CD4-positive, alpha-beta T cell treated with Interleukin-12 subunit alpha and Interleukin-12 subunit beta, for 1 hour (primary cell): ENCODE measurements around the gene MOGAT3.
A peak's percentile ranks its signal among the peaks of the same experiment; 100 is the strongest.

ENCODE experiments used
- DNase-seq: peaks from one replicate; pipeline ENCODE4 v3.0.0-alpha.2; 2020

Gene MOGAT3

DNA sequence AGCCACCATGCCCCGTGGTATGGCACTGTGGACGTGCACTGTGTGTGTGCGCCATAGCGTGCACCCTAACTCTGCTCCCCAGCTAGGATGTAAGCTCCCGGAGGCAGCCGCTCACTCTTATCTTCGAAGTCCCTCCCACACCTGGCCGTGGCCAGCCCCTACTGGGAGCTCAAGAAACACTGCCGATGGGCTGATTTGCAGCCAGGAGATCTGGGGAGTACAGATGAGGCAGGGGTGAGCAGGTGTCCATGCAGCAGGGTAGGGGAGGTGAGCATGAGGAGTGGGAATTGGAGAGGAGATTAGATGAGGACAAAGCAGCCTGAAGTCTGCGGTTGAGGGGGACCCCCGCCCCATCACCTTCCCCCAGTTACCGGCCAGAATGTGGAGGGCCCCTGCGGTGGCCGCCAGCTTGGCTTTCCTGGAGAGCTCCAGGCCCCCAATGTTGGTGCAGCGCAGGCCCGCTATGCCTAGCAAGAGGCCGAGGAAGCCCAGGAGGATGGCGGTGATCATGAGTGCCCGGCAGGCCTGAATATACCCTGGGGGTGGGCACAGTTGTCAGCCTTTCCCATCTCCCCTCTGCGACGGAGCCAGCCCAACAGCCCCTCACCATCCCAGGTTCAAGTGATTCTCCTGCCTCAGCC, 33.2 kb upstream of the MOGAT3 start:
- DNase-seq = no peak

DNA sequence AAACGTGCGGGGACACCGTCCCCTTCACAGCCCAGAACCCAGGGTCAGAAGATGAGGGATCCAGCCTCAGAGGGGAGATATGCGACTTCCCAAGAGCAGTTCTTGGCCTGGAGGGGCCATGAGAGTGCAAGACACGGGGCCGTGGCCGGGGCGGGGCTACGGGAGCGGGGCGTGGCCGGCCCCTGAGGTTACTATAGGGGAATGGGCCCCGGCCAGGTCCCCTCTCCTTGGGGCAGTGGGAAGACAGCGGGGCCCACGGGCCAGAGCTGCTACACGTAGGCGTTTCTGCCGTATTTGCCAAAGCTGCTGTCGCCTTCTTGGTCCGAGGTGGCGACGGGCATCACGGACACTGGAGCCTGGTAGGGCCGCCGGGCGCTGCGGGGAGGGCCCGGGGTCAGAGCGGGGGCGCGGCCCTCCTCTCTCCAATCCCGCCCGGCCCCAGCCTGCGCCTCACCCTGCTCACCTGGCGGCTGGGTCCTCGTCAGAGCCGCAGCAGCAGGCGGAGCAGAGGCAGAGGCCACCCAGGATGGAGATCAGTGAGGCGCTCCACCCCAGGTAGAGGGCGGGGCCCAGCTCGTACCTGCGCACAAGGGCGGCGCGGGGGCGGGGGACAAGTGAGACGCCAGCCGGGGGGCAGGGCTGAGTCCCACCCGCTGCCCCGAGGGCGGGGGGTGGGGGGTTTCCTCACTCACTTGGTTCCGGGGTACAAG, 31.5 kb upstream of the MOGAT3 start:
- no peak for DNase-seq

DNA sequence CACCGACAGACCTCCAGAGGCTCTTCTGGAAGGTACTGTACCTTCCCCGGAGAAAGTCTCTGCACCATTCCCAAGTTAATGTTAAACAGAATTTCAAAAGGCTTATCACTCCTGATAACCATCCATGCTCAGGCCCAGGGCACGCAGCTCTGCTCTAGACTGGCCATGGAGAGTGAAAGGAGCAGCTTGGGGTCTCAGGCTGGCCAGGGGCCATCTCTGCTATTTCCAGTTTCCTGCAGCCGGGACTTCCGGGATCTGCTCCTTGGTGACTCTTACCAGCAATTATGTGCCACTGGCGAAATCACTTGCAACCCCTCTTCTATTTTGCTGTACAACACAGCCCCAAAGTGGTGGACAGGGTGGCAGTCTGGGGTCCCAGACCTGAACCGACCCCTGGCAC, 30.8 kb upstream of the MOGAT3 start:
- no peak for DNase-seq

DNA sequence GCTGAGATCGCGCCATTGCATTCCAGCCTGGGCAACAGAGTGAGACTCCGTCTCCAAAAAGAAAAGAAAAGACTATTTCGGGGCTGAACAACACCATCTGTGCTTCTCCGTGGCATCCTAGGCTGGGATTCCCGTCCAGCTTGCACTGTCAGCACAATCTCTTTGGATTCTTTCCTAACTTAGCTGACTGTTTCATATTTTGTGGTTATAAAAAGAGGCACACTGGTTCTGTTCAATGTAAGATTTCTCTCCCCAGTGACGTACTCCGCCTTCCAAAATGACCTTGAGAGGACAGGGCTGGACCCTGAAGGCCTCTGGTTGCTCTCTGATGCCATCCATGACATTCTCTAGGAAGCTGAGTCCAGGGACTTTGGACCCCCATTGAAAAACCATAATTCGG, 25.9 kb upstream of the MOGAT3 start:
- DNase-seq = no peak

DNA sequence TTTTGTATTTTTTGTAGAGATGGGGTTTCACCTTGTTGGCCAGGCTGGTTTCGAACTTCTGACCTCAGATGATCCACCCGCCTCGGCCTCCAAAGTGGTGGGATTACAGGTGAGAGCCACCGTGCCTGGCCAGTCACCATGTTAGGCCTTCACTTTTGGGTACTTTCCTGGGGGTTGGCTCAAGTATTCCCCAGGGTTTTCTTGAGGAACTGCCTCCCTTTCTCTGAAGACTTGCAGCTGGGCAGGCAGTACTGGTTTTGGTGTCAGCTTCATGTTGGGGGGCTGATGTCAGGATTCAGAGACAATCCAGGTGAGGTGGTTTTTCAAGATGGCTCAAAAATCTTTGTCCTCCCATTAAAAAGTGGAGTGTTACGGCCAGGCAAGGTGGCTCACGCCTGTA, 24.8 kb upstream of the MOGAT3 start:
- no peak for DNase-seq

DNA sequence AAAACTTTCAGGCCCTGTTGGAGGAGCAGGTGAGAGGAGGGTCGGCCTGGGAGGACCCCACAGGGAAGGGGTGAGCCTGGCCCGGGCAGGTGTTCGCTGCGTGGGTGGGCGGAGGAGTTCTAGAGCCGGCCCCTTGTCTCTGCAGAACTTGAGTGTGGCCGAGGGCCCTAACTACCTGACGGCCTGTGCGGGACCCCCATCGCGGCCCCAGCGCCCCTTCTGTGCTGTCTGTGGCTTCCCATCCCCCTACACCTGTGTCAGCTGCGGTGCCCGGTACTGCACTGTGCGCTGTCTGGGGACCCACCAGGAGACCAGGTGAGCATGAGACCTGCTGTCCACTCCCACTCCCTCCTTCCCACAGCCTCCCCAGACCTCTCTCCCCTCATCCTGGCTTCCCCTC, 22.7 kb upstream of the MOGAT3 start:
- no peak for DNase-seq

DNA sequence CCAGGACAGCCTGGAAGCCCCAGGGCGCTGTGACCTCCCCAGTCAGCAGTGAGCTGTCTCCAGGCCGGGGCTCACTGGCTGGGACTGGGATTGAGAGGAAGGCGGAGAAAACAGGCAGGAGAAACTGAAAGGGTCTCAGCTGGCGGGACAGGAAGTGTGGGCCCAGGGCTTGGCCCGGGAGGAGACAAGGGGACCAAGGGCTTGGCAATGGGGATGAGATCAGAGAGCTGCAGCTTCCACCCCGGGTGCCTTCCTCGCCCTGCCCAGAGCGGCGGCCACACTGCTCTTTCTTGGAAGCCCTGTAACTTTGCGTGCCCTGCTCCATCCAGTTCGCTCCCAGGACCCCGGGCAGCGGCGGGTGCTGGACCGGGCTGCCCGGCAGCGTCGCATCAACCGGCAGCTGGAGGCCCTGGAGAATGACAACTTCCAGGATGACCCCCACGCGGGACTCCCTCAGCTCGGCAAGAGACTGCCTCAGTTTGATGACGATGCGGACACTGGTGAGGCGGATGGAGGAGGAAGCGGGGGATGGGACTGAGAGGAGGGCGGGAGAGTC, 21.5 kb upstream of the MOGAT3 start:
- no peak for DNase-seq

DNA sequence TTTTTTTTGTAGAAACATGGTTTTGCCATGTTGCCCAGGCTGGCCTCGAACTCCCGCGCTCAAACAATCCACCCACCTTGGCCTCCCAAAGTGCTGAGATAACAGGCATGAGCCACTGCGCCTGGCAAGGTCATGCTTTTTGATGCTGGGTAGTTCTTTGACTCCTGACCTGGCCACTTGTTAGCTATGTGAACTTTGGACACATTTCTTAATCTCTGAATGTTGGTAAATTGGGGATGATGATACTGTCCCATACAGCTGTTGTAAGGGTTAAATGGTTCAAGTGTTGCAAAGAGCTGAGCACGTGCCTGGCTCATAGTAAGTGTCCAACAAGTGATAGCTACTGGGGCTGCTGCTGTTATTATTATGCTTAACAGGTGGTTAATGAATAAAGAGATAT, 19.5 kb upstream of the MOGAT3 start:
- DNase-seq = no peak

DNA sequence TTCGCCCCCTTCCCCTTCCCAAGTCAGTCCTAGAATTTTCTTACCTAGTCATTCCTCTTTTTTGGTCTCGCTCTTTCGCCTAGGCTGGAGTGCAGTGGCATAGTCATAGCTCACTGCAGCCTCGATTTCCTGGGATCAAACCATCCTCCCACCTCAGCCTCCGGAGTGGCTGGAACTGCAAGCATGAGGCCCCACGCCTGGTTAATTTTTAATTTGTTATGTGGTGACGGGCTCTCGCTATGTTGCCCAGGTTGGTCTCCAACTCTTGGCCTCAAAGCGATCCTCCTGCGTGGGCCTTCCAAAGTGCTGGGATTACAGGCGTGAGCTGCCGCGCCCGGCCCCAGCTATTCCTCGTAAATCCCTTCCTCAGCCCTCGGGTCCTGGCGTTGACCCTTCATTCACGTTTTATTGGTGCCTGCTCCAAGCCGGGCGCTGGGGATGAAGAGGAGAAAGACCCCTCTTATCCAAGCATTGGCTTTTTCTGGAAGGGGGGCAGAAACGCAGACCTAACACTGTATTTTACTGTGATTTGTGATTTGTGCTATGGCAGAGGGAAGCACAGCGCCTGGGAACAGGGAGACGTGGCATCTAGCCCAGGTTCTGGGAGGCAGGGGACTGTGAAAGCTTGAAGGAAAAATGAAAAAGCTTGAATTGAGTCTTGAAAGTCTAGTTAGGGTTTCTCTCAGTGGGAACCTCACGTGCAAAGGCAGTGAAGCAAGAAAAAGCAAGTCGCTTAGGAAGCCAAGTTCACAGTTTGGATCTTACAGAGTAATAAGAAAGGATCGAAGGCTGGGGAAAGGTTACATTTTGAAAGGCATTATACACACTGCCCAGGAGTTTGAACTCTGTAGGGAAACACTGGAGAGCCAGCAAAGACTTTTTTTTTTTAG, 17.6 kb upstream of the MOGAT3 start:
- no peak for DNase-seq

DNA sequence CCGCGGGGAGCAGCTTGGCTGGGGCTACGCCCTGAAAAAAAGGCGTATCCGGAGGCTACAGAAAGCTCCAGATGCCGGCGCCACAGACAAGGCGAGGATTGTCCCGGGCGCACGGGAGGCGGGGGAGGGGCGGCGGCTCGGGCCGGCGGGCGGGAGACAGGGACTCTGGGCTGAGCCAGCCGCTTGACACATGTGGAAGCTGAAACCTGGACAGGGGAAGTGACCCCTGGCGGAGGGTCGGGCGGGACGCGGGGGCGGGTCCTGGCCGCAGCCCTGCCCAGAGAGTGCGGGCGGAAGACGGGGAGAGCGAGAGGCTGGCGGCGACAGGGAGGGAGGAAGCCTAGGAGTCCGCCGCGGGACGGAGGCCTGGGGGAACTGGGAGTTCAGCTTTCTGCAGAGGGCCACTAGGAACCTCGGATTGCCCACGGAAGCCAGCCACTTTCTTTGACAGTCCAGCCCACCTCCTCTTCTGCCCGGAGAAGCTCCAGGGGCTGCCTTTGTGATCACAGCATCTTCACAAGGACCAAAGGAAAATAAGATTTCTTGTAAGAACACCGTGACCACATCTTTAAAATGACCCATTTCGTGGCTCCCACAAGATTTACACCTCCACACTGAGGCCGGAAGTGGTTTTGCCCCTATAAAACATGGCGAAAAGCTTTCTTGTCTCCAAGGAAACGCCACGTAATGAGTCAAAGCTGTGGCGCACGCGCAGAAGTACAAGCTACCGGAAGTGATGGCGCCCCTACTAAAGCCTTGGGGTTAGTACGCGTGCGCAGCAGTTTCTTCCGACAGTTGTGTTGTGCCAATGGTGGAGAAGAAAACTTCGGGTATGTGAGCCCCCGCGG, 16.8 kb upstream of the MOGAT3 start, which contains the start of the genes PLOD3 and ZNHIT1:
PLOD3 (minus strand) TSS at position 194 of the 848 bp plus-strand sequence. CDS start 307 bp downstream, outside the sequence.
ZNHIT1 (plus strand) TSS at position 778 of the 848 bp plus-strand sequence; CDS start at position 809, 31 bp downstream.
- peak; percentile 97 for DNase-seq

DNA sequence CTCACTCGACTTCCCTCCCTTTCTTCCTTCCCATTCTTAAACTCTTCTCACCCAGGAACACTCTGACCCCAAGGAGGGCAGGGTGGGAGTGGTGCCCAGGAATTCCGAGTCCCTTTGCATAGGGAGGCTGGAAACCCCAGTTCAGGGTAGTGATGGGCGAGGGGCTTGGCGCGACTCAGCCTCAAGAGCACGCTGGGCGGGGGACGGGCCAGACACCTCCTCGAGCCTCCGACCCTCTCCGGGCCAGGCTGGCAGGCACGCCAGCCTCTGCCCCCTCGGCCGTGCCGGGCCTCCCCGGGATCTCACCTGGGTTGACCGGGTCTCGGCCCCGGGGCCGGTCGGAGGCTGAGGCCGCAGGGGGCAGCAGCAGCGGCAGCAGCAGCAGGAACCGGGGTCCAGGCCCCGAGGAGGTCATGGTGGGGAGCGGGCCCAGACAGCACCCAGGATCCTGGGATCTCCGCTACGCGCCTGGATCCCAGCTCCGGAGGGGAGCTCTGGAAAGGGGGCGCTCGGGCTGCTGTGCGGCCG, 16.1 kb upstream of the MOGAT3 start:
- DNase-seq = no peak

DNA sequence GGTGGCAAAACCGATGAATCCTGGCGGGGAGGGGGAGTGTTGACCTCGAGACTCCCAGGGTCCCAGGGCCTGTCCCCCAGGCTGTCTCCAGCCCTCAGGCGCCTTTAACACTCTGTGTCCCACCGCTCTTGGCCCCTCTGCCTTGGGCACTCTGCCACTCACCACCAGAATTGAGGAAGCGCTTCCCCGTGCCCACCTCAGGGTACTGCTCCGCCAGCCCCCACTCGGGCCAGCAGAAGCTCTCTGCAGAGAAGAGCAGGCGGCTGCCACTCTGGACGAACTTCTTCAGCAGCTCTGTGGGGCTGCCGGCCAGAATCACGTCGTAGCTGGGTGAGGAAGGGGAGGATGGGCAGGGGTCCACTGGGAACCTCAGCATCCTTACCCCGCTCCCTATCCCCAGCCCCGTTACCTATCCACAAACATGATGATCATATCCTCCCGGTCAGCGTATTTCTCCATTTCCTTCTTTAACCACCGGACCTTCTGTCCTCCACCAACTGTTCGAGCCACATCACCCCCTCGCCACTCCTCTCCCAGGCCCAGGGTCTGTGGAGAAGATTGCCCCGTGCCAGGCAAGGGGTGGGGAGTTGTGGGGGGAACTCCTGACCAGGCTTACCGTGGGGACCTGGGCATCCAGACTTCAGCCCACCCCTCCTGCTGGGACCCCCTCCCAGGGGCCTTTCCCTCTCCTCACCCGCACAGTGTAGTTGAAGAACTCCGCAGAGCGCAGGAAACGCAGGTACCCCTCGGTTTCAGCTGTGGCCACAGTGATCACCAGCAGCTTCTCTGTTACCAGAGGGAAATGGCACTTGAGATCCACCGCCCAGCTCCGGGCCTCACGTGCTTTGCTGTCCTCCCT, 15.4 kb upstream of the MOGAT3 start:
- DNase-seq = no peak

DNA sequence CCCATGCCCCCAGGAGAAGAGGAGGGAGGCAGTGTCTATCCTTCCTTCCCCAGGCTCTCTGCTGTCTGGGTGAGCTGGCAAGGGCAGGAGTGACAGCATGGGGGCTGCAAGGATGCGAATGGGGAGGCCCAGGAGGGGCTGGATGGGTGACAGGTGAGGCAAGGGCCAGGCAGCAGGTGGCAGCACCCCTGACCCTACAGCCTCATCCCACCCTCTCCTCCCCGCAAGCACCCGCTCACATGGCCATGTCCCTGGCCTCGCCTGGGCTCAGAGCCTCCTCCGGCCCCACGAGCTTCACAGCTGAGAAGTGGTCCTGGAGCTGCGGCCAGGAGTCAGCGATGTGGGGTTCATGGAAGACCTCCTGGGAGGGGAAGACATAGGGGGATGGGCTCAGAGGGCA, 11.2 kb upstream of the MOGAT3 start:
- no peak for DNase-seq

DNA sequence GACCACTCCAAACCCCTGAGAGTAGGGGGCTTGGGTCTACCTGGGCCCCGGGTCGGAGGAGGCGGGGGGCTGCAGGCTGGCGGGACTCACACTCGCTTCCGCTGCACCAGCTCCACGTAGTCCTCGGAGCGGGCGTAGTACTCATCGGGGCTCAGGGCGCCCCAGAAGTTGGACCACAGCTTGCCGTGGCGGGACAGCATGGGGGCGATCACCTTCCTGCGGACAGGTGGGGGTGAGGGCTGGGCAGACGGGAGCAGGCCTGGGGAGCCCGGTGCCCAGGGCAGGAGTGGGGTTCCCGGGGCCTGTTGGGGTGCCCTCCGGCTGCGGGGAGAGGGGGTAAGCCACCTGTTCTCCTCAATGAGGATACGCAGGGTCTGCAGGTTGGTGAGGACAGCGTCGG, 10.7 kb upstream of the MOGAT3 start:
- DNase-seq = no peak

DNA sequence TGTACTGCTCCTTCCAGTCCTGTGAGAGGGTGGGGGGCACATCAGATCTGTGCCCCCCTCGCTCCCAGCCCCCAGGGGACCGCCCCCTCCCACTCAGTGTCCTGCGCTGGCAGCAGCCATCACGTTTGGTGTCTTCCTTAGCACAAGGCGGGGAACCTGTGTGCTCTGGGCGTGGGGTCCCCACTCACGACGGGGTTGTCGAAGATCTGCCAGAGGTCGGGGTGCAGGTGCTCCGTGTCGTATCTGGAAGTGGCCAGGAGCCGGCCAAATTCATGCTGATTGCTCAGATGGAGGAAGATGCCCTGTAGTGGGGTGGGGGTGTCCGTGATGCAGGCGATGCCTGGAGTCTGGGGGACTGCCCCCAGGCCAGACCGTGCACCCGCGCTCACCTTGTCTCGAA, 9.3 kb upstream of the MOGAT3 start:
- no peak for DNase-seq

DNA sequence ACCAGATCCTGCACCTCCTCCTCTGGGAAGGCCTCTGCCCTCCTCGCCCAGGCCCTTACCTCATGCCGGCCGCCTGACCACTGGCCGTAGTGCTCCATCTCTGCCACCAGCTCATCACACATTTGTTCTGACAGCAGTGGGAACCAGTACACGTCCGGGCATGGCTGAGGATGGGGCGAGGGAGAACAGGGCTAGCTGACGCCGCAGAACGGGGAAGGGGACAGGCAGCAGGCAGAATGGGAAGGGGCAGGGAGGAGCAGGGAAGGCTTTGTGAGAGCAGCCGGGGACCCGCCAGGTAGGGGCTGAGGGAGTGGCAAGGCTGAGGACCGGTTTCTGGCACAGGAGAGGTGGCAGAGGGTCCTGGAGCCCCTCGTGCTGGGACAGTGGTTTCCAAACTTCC, 8.0 kb upstream of the MOGAT3 start:
- no peak for DNase-seq

DNA sequence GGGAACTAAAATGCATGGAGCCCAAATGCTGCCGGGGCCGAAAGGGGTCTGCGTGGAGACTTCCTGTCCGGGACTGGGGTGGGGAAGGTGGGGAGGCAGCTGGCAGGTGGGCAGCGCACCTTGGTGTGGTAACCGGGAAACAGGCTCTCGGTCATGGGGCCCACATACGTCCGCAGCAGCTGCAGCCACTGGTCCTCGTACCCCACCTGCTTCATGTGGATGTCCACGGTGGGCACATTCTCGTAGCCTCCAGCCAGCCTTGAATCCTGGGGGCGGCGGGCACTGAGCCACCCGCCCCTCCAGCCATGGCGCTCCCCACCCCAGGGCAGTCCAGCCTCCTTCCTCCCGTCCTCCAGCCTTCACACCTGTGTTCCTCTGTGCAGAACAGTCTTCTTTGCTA, 6.6 kb upstream of the MOGAT3 start:
- no peak for DNase-seq

DNA sequence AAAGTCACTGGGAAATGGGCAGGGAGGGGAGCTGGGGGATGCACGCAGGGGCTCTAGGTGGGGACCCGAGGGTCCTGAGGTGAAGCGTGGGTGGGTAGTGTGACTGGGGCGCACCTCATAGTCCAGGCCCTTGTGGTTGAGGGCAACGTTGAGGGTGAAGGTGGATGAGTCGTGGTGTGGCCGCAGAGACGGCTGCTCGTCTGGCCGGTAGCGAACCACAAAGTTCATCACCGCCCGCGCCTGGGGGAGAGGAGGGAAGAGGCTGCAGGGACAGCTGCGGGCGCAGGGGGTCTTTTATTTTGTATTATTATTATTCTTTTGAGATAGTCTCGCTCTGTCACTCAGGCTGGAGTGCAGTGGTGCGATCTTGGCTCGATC, 5.8 kb upstream of the MOGAT3 start:
- DNase-seq = no peak

DNA sequence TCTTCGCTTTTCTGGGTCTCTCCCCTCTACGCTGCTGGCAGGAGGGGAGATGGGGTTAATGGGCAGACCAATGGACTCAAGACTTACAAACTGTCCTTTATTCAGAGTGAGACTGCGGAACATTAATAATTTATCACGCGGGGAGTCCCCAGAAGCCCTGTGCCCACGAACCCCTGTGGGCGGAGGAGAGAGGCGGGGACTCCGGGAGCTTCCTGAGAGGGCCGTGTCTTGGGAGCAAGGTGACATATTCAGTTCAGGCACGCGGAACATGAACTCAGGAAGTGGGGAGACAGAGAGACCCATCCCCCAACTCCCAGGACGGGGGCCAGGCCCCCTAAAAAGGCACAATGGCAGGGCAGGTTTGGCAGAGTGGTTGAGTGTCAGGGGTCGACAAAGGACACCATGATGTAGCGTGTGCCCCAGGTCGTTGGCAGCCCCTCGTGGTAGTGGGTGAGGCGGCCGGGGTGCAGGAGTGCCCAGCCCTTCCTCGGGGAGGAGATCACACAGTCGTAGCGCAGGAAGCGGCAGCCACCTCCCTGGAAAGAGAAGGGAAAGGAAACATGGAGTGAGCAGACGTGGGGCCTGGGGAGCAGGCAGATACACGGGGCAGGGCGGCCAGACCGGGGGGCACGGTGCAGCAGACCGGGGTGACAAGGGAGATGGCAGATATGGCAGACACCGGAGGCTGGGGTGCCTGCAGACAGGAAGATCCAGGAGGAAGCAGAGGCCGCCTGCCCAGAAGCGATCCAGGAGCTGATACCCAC, 5.2 kb upstream of the MOGAT3 start:
- no peak for DNase-seq
